Measurements from ENCODE around the gene USP49.

GRCh38 chr6:41850861-41851260 is 44.3 kb downstream of the USP49 start:
- TF ChIP-seq POU2F2 (IDR thresholded peaks at IDR 0.05; ENCODE audit: low read depth, low read length) (no peak), TAF1 (IDR thresholded peaks at IDR 0.05; ENCODE audit: low read depth, low read length) (no peak)

Measured in GM12891 (cell line).